Measurements from ENCODE around the gene FAM9C. TPM values are rescaled to one million over a fixed set of nuclear protein-coding genes. Genes with fewer than 3 reads are reported as not detected.

Gene FAM9C
- polyA plus RNA-seq, 1 donor (not counting 4 experiments of a cell fraction or from before 2014, with no cell fraction given): not detected

- Histone ChIP-seq H4K20me1 (ENCODE audit: control insufficient read depth, extremely low read depth, insufficient read depth, low read length) (no peaks in the 10 kb centered on the region), H3K4me2 (ENCODE audit: control insufficient read depth, extremely low read depth, insufficient read depth, low read depth, low read length) (no peak overlapping the region), H3K36me3 (ENCODE audit: control insufficient read depth in 2 of 2, extremely low read depth in 1 of 2, insufficient read depth in 2 of 2, low read length in 2 of 2) (no peaks in the 10 kb centered on the region), H3K4me3 (ENCODE audit: control insufficient read depth in 2 of 3, extremely low read depth in 1 of 3, insufficient read depth in 2 of 3, low read depth in 1 of 3, low read length in 3 of 3) (no peak overlapping the region), H3K27me3 (ENCODE audit: control insufficient read depth, extremely low read depth, insufficient read depth, low read length) (no peaks in the 10 kb centered on the region), H3K9ac (ENCODE audit: control insufficient read depth, extremely low read depth, insufficient read depth, low read length) (no peak overlapping the region), H3K27ac (ENCODE audit: control insufficient read depth, insufficient read depth, low read length) (no peak overlapping the region), H3K9me3 (ENCODE audit: control insufficient read depth, low read depth, low read length) (no peaks in the 10 kb centered on the region), H3K4me1 (ENCODE audit: control insufficient read depth, extremely low read depth, insufficient read depth, low read length) (peaks cover 19% of the 10 kb centered on the region), H3K9me1 (ENCODE audit: control insufficient read depth, extremely low read depth, insufficient read depth, low read length) (no peaks in the 10 kb centered on the region), H3K79me2 (ENCODE audit: control insufficient read depth, insufficient read depth, low read length) (no peaks in the 10 kb centered on the region), H2AFZ (ENCODE audit: control insufficient read depth, low read length) (no peak overlapping the region)
- FAIRE-seq (no peak), DNase-seq (ENCODE audit: low read depth, low spot score) (no peak)
- dilution Hi-C loops (cut with MboI; ENCODE audit: extremely low pct_ligation_motif_present, low sequenced_read_pairs): no loop called here
- TF ChIP-seq CTCF (optimal IDR thresholded peaks at IDR 0.05 in 1 of 3, IDR thresholded peaks at IDR 0.05 in 1 of 3, conservative IDR thresholded peaks at IDR 0.05 in 1 of 3; ENCODE audit: extremely low read depth in 1 of 3, insufficient read depth in 2 of 3, low read length in 3 of 3): no peak
- TF ChIP-seq EZH2 (IDR thresholded peaks at IDR 0.05; ENCODE audit: low read length): no peak
These were observed 58.1 kb downstream of the FAM9C start for GRCh38 chrX:12986164-12986779.

Other genes starting within 250 kb of the FAM9C start
- gene TLR7, start 177.5 kb downstream of the FAM9C start, polyA plus RNA-seq: 0.01 TPM in 1 of 3 replicates, not detected in the others
- gene TLR8, start 138.0 kb downstream of the FAM9C start, polyA plus RNA-seq: not detected in 3 replicates
- gene TMSB4X, start 69.5 kb downstream of the FAM9C start, polyA plus RNA-seq: 2,237 to 2,800 TPM (median 2,500 TPM) in 3 replicates